Activated CD4-positive, alpha-beta T cell treated with anti-CD3 and anti-CD28 coated beads for 4 hours (primary cell): Measurements from ENCODE around the gene TANC1.

Source experiments
- DNase-seq, 2 donors: peaks; one replicate each; pipeline ENCODE4 v3.0.0-alpha.2; 2020

Gene TANC1

GRCh38 chr2:159065891-159066290, 97.5 kb downstream of the TANC1 start:
- DNase-seq = no peak

- no peak for DNase-seq
Observed at GRCh38 chr2:159066541-159067156, 98.2 kb downstream of the TANC1 start.

- DNase-seq = no peak
Observed at GRCh38 chr2:159067971-159068370, 99.5 kb downstream of the TANC1 start.

- DNase-seq = no peak
Observed at GRCh38 chr2:159069229-159069628, 100.8 kb downstream of the TANC1 start.

- DNase-seq = no peak
Observed at GRCh38 chr2:159070235-159070634, 101.8 kb downstream of the TANC1 start.

- no peak for DNase-seq
Observed at GRCh38 chr2:159071190-159071915, 102.9 kb downstream of the TANC1 start.

- no peak for DNase-seq
Observed at GRCh38 chr2:159072795-159073194, 104.4 kb downstream of the TANC1 start.

GRCh38 chr2:159073256-159073655, 104.8 kb downstream of the TANC1 start:
- no peak for DNase-seq

GRCh38 chr2:159074605-159075004, 106.2 kb downstream of the TANC1 start:
- DNase-seq = no peak

GRCh38 chr2:159075727-159076126, 107.3 kb downstream of the TANC1 start:
- DNase-seq = no peak

- DNase-seq = no peak
Observed at GRCh38 chr2:159076241-159076640, 107.8 kb downstream of the TANC1 start.

GRCh38 chr2:159077869-159078268, 109.4 kb downstream of the TANC1 start:
- no peak for DNase-seq

- DNase-seq = no peak
Observed at GRCh38 chr2:159078443-159078842, 110.0 kb downstream of the TANC1 start.

- DNase-seq = no peak
Observed at GRCh38 chr2:159080641-159081040, 112.2 kb downstream of the TANC1 start.

GRCh38 chr2:159082119-159082518, 113.7 kb downstream of the TANC1 start:
- DNase-seq = no peak

GRCh38 chr2:159084384-159085370, 116.2 kb downstream of the TANC1 start:
- no peak for DNase-seq

- no peak for DNase-seq
Observed at GRCh38 chr2:159086342-159086741, 117.9 kb downstream of the TANC1 start.

- no peak for DNase-seq
Observed at GRCh38 chr2:159086826-159087225, 118.4 kb downstream of the TANC1 start.

- DNase-seq = no peak
Observed at GRCh38 chr2:159088906-159089305, 120.5 kb downstream of the TANC1 start.

GRCh38 chr2:159089543-159089942, 121.1 kb downstream of the TANC1 start:
- DNase-seq = no peak

GRCh38 chr2:159090514-159091201, 122.2 kb downstream of the TANC1 start:
- DNase-seq = no peak

GRCh38 chr2:159091381-159091780, 122.9 kb downstream of the TANC1 start:
- no peak for DNase-seq

- DNase-seq = no peak
Observed at GRCh38 chr2:159091976-159092375, 123.5 kb downstream of the TANC1 start.
